ENCODE data around the gene DIDO1.
A peak's percentile ranks its signal among the peaks of the same experiment; 100 is the strongest.
"Not testable (repeated sequence)": the region's sequence is repeated elsewhere in the genome, so short reads cannot be mapped to it uniquely, and the experiment has no call there.

DIDO1 gene

DNA sequence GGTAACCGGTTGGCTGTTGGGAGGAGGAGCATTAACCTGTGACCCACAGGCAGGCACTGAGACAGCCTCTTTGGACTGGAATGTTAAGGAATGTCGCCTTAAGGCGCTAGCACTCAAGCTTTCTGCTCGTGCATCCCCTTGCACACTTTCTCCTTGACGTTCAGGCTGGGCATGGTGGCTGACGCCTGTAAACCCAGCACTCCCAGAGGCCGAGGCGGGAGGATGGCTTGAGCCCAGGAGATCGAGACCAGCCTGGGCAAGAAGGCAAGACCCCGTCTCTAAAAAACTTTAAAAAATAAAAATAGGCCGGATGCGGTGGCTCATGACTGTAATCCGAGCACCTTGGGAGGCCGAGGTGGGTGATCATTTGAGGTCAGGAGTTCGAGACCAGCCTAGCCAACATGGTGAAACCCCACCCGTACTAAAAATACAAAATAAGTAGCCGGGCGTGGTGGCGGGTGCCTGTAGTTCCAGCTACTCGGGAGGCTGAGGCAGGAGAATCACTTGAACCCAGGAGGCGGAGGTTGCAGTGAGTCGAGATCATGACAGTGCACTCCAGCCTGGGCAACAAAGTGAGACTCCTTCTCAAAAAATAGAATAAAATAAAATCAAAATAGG is 9.8 kb upstream of the DIDO1 start:
- TF ChIP-seq GATA1 (IDR thresholded peaks at IDR 0.05; ENCODE audit: low read depth, low read length) (no peak), POLR2A (IDR thresholded peaks at IDR 0.05; ENCODE audit: low read length) (no peak)
- DNase-seq, result no peak

DNA sequence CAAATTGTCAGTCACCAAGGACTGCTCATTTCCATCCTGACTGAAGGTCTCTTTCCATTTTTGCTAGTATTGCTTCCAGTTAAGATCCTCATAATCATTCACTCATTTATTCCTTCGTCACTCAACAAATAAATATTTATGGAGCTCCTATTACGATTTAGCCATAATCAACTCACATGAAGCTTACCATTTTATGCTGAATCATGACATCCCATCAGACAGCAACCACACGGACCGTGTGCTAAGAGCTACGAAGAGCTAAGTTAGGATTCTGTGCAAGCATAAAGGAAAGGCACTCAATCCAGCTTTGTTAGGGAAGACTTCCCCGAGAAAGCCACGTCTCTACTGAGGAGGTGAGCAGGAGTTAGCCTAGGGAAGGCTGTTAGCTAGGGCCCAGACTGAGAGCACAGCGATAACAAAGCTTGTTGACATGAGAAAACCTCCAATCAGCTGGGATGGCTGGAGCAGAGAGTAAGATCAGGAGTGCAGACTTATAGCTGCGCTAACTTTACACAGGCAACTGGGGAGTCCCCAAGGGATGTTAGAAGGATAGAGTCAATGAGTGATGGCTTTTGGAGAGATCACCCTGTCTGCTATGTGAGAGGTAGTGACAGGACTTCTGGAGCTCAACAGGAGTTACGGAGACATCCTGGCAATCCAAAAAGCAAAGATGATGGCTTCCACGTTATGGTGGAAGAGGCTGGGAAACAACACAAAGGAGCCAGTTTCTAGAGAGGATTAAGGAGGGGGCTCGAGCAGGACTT is 9.1 kb upstream of the DIDO1 start:
- no peak for TF ChIP-seq POLR2A (IDR thresholded peaks at IDR 0.05; ENCODE audit: low read length)
- TF ChIP-seq GATA1 (IDR thresholded peaks at IDR 0.05; ENCODE audit: low read depth, low read length), result no peak

DNA sequence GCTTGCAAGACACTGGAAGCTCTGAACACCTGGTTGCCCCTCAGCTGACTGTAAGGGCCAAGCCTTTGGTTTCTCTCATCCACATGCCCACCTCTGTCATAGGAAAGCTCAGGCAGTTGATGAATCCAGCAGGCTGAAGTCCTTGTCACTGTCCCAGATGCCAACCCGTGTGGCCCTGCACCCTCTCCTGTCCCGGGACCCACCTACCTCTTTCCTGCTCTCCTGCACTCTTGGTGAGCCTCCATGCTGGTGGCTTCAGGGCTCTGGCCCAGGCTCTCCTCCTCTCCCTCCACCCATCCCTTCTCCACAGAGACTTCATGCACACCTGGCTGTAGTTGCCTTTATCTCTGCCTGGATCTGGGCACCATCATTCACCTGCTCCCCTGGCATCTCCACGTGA is 7.7 kb upstream of the DIDO1 start:
- no peak for TF ChIP-seq GATA1 (IDR thresholded peaks at IDR 0.05; ENCODE audit: low read depth, low read length)
- TF ChIP-seq POLR2A (IDR thresholded peaks at IDR 0.05; ENCODE audit: low read length), result no peak
- no peak for DNase-seq

More for the DNA sequence above, 9.1 kb upstream of the DIDO1 start:
- DNase-seq, result peak; percentile 17 to 26

DNA sequence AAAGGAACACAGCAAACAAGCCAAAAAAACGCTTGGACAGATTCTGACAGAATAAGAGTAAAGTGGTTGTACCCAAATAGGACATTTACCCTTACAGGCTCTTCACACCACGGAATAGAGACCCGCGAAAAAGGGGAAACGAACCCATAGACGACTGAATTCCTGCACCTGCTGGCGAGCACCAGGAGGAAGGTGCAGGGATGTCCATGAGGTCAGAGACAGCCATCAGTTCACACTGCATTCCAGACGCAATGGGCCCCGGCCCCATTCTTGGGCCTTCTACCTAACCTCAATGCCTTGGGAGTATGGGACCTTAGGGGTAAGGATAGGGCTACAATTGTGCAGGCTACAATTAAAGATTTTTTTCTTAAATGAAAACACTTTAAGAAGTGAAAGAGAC is 5.2 kb upstream of the DIDO1 start:
- TF ChIP-seq GATA1 (IDR thresholded peaks at IDR 0.05; ENCODE audit: low read depth, low read length) (no peak), POLR2A (IDR thresholded peaks at IDR 0.05; ENCODE audit: low read length) (no peak)
- DNase-seq, result no peak

DNA sequence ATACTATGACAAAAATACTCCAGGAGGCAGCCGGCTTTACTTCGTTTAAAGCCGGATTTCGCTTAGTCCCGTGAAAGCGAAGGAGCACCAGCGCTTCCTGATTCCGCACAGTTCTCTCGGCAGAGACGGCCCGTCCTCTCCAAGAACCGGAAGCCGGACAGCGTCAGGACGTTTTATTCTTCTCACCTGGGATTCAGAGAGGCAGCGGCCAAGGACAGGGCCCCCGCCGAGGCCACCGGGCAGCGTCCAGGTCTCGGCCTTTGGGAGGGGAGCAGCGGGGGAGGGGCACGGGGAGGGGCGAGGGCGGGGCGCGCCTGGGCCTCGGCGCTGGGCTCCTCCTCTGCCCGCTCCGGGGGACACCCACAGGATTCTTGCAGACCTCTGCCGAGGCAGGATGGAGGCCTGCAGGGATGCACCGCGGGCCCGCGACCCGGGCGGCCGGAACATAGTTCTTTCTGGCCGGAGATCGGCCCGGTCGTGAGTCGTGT is 2.8 kb upstream of the DIDO1 start:
- TF ChIP-seq POLR2A (IDR thresholded peaks at IDR 0.05; ENCODE audit: low read length), result no peak
- no peak for TF ChIP-seq GATA1 (IDR thresholded peaks at IDR 0.05; ENCODE audit: low read depth, low read length)
- DNase-seq, result peak; percentile 58 to 69

DNA sequence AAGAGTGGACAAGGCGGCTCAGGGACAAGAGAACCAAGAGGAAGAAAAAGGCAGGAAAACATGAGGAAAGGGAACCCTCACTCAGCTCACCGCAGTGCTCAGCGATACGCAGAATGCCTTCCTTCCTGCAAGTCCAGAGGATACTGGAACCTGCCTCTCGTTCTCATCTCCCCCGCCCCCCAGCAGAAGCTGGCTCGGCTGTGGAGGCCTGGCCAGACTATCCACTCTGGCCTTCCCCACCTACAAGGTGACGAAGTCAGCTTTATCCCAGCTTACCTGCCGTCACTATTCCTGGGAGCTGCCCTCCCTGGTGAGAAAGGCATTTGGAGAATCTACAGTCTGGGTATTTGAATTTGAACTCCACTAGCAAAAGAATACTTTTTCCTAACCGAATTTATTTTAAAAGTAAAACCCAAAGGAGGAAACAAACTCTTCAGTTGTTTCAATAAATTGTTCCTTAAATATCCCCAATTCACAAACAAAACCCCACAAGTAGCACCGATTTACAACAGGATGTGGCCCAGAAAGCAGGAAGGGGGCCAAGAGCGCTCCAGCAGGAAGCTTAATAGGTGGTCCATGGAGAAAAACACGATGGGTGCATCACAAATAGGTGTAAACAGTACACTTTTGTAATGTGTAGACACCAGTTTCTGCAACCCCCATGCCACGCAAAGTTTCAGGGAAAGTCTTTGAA is 2.1 kb upstream of the DIDO1 start:
- peak in 1 of 2 experiments; percentile 24 for DNase-seq
- no peak for TF ChIP-seq POLR2A (IDR thresholded peaks at IDR 0.05; ENCODE audit: low read length)
- no peak for TF ChIP-seq GATA1 (IDR thresholded peaks at IDR 0.05; ENCODE audit: low read depth, low read length)

DNA sequence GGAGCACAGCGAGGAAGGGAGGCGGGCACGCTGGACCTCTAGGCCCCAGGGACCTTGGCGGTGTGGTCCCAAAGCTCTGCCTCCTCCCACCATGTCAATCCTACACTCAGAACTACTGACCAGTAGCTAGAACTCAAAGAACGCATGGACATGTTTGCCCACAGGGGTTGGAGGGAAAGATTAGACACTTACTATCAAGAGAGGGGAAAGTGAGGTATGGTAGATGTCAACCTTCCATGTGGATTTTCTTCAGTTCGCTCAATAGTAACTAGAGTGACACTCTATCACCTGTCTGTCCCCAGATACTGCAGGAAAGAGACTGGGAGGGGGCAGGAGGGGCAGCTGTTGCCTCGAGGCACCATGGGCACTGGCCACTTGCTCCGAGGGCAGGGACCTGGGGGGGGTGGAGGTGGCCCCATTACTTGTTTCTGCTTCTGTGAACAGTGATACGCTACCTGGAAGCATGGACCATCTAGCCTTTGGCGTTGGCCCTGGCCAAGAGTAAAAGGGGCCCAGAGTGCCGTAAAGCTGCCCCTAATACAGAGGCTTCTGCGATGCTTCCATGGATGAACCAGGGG is 912 bp upstream of the DIDO1 start:
- TF ChIP-seq GATA1 (IDR thresholded peaks at IDR 0.05; ENCODE audit: low read depth, low read length) (no peak), POLR2A (IDR thresholded peaks at IDR 0.05; ENCODE audit: low read length) (no peak)
- DNase-seq, result no peak

DNA sequence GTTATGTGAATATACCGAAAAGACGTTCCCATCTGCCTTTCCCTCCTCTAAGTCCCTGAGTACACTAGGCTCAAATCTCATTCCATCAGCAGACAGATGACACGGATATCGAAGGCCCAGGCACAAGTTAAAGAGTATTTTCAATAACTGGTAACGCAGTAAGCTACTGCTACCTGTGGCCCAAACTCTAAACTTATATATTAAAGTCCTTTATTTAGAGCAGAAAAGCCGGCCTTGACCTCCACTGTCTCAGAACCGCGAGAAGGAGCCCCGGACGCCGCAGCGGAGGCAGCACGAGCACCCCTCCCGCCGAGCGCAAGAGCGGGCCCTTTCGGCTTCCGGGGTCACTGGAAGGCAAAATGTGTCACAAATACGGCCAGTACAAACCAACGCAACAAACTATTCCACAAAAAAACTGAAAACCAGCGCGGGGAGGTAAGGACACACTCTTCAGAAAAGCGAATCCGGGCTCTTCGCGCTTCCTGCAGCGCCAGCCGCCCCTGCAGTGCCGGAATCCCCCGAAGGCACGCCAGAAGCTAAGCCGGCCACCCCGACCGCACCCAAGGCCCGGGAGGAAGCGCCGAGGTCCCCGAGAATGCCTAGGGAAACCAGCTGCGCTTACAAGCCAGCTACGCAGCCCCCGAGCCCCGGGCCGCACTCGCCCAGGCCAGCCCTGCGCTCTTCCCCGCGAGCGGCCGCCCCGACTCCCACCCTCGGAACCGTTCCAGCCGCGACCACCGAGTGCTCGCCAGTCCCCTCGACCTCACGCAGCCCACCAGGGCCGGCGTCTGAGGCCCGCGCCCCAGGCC is 681 bp downstream of the DIDO1 start:
- TF ChIP-seq POLR2A (IDR thresholded peaks at IDR 0.05; ENCODE audit: low read length) (no peak), GATA1 (IDR thresholded peaks at IDR 0.05; ENCODE audit: low read depth, low read length) (no peak)
- peak; percentile 67 to 80 for DNase-seq

DNA sequence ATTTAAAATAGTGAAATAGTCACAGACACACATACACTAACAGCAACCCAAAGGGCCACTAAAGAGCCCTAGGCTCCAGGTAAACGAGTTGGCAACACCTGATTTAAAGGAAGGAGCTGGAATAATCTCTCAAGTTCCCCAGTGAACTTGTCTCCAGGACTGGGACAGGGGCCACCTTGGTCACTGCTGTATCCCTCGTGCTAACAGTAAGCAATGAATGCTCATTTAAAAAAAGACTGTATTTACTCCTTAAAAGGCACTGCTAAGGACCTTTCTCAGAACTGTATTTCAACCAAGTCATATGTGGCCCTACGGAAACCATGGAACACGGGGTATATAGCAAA is 1.3 kb downstream of the DIDO1 start:
- DNase-seq, result peak in 1 of 2 experiments; percentile 47
- no peak for TF ChIP-seq GATA1 (IDR thresholded peaks at IDR 0.05; ENCODE audit: low read depth, low read length)
- peak; percentile 31 for TF ChIP-seq POLR2A (IDR thresholded peaks at IDR 0.05; ENCODE audit: low read length)

DNA sequence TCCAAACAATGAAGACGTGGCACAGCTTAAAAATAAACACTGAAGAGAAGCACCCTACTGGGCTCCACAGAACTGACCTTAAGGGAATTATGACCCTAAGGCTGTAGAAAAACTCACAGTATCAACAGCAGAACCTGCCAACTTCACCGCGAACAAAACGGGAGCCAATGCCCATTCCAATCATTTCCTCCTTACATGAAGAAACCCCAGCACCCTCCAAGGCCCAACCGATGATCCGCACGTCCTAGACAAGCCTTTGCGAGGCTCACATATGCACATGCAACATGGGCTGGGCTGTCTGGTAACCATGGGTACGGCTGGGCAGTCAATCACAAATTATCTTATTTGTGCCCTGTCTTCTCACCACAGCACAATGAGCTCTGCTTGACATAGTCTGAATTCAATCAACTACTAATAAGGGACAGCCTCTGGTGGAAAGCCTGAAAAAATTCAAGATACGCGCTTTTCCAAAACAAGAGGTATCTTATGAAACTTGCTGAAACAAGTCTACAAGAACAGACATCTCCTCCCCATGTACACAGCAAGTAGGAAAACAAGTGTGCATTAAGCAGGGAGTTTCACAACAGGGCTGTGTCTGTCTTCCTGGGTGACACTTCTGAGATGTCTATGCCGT is 1.7 kb downstream of the DIDO1 start:
- peak; percentile 78 to 79 for DNase-seq
- TF ChIP-seq POLR2A (IDR thresholded peaks at IDR 0.05; ENCODE audit: low read length), result peak; percentile 35
- no peak for TF ChIP-seq GATA1 (IDR thresholded peaks at IDR 0.05; ENCODE audit: low read depth, low read length)

DNA sequence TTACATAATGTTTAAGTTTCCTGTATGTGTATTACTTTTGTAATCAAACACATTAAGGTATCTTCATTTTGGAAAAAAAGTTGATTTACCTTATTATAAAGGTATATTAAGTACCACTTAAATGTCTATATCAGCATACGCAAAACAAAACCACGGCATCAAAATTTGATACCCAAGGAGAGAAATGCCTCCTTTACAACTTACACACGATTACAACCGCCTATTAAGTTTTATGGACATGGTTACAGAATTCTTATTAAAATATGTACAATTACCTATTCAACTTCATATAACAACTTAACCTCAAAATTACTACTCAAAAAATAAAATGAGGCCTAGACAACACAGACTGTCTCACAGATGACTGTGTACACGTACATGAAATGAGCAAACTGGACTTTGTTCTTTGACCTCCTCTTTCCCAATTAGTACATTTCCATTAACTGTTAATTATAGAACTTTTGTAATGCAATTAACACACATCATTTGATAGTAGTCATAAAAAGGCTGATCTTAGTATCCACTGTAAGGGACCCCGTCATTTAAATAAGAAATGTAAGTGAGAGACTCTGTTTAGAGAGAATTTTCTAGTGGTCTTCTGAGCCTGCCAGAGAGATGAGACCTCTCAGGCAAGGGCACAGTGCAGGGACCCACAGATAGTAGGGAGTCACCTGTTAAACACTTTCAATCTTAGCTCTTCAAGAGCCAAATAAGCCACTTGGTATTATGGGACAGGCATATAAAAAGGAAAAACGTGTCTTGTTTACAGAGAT is 2.5 kb downstream of the DIDO1 start:
- peak in 1 of 2 experiments; percentile 48 for DNase-seq
- TF ChIP-seq POLR2A (IDR thresholded peaks at IDR 0.05; ENCODE audit: low read length) (no peak), GATA1 (IDR thresholded peaks at IDR 0.05; ENCODE audit: low read depth, low read length) (no peak)

DNA sequence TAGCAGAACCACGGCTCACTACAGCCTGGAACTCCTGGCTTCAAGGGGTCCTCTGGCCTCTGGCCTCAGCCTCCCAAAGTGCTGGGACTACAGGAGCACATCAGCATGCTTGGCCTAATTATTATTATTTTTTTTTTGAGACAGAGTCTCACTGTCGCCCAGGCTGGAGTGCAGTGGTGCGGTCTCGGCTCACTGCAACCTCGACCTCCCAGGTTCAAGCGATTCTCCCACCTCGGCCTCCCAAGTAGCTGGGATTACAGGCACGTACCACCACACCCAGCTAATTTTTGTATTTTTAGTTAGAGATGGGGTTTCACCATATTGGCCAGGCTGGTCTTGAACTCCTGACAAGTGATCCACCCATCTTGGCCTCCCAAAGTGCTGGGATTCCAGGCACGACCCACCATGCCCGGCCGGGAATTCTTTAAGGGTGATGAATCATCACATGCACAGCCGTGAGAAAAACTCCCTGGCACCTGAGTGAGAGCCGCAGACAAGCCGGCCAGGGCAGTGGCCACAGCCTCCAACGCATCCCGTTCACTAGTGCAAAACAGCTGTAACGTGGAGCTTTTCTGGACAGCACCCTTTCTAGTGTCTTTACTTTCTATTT is 3.1 kb downstream of the DIDO1 start:
- not testable (repeated sequence) for DNase-seq

Data from erythroblast (primary cell).